GM23338 (cell line): ENCODE data around the gene FBXO41. TPM values are rescaled to one million over a fixed set of nuclear protein-coding genes. Genes with fewer than 3 reads are reported as not detected.

Experiments used
- CTCF ChIP-seq, 2 experiments: fragments of 200-600 bp in 1 of 2; sonication (generic) in 1 of 2; conservative IDR thresholded peaks; 2 replicates each; pipeline versions ENCODE4 v1.5.1 to v1.6.1; 2016 to 2017; ENCODE audit warnings: antibody characterized with exemption in 2 of 2, low read depth in 2 of 2, mild to moderate bottlenecking in 2 of 2, moderate library complexity in 1 of 2
- EZH2phosphoT487 ChIP-seq: fragments of 200-600 bp; sonication (generic); IDR thresholded peaks from one replicate; pipeline ENCODE4 v1.8.1; 2018; ENCODE audit warnings: antibody characterized with exemption; ENCODE audit not compliant: unreplicated experiment
- JUNB ChIP-seq: IDR thresholded peaks from one replicate; pipeline ENCODE4 v1.6.1; 2016; ENCODE audit warnings: antibody characterized with exemption; ENCODE audit not compliant: unreplicated experiment
- NANOG ChIP-seq: IDR thresholded peaks from 2 replicates; pipeline ENCODE4 v1.6.1; 2016; ENCODE audit warnings: antibody characterized with exemption, borderline replicate concordance
- STAT1 ChIP-seq: IDR thresholded peaks from one replicate; pipeline ENCODE4 v1.6.1; 2016; ENCODE audit warnings: antibody characterized with exemption; ENCODE audit not compliant: unreplicated experiment
- ZNF331 ChIP-seq: fragments of 250-450 bp; sonication (Bioruptor Pico); IDR thresholded peaks from 2 replicates; pipeline ENCODE4 v1.5.0; 2020; ENCODE audit warnings: low read depth, mild to moderate bottlenecking, moderate library complexity
- polyA plus RNA-seq: library from polyadenylated mRNA; unstranded; fragments of >200 nt; fragmentation: Nextera tagmentation; extraction: Ambion mirVana; gene quantifications from 2 replicates; pipeline ENCODE4 v1.2.1, GENCODE V29; 2016
- total RNA-seq: library from RNA; depleted of rRNA; stranded (reverse); fragments of >200 nt; shearing (Covaris generic); gene quantifications from 2 replicates; pipeline ENCODE4 v1.2.3, GENCODE V29; 2014
- TF ChIP-seq, protein P1 (sequence below): fragments of 250-450 bp; sonication (Bioruptor Pico); IDR thresholded peaks from 2 replicates; pipeline ENCODE4 v1.5.0; 2020; ENCODE audit warnings: mild to moderate bottlenecking, moderate library complexity

The FBXO41 gene
- total and polyA plus RNA-seq, 2 experiments from 2014 or later = 3.5 to 13.8 TPM

- TF ChIP-seq, protein P1, sequence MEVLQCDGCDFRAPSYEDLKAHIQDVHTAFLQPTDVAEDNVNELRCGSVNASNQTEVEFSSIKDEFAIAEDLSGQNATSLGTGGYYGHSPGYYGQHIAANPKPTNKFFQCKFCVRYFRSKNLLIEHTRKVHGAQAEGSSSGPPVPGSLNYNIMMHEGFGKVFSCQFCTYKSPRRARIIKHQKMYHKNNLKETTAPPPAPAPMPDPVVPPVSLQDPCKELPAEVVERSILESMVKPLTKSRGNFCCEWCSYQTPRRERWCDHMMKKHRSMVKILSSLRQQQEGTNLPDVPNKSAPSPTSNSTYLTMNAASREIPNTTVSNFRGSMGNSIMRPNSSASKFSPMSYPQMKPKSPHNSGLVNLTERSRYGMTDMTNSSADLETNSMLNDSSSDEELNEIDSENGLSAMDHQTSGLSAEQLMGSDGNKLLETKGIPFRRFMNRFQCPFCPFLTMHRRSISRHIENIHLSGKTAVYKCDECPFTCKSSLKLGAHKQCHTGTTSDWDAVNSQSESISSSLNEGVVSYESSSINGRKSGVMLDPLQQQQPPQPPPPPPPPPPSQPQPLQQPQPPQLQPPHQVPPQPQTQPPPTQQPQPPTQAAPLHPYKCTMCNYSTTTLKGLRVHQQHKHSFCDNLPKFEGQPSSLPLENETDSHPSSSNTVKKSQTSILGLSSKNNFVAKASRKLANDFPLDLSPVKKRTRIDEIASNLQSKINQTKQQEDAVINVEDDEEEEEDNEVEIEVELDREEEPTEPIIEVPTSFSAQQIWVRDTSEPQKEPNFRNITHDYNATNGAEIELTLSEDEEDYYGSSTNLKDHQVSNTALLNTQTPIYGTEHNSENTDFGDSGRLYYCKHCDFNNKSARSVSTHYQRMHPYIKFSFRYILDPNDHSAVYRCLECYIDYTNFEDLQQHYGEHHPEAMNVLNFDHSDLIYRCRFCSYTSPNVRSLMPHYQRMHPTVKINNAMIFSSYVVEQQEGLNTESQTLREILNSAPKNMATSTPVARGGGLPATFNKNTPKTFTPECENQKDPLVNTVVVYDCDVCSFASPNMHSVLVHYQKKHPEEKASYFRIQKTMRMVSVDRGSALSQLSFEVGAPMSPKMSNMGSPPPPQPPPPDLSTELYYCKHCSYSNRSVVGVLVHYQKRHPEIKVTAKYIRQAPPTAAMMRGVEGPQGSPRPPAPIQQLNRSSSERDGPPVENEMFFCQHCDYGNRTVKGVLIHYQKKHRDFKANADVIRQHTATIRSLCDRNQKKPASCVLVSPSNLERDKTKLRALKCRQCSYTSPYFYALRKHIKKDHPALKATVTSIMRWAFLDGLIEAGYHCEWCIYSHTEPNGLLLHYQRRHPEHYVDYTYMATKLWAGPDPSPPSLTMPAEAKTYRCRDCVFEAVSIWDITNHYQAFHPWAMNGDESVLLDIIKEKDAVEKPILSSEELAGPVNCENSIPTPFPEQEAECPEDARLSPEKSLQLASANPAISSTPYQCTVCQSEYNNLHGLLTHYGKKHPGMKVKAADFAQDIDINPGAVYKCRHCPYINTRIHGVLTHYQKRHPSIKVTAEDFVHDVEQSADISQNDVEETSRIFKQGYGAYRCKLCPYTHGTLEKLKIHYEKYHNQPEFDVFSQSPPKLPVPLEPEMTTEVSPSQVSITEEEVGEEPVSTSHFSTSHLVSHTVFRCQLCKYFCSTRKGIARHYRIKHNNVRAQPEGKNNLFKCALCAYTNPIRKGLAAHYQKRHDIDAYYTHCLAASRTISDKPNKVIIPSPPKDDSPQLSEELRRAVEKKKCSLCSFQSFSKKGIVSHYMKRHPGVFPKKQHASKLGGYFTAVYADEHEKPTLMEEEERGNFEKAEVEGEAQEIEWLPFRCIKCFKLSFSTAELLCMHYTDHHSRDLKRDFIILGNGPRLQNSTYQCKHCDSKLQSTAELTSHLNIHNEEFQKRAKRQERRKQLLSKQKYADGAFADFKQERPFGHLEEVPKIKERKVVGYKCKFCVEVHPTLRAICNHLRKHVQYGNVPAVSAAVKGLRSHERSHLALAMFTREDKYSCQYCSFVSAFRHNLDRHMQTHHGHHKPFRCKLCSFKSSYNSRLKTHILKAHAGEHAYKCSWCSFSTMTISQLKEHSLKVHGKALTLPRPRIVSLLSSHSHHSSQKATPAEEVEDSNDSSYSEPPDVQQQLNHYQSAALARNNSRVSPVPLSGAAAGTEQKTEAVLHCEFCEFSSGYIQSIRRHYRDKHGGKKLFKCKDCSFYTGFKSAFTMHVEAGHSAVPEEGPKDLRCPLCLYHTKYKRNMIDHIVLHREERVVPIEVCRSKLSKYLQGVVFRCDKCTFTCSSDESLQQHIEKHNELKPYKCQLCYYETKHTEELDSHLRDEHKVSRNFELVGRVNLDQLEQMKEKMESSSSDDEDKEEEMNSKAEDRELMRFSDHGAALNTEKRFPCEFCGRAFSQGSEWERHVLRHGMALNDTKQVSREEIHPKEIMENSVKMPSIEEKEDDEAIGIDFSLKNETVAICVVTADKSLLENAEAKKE (CRISPR knock-in tag) = no peak
- no peak for TF ChIP-seq STAT1
- TF ChIP-seq CTCF (conservative IDR thresholded peaks at IDR 0.05; ENCODE audit: low read depth in 2 of 2) = no peak
- no peak for TF ChIP-seq NANOG
- no peak for TF ChIP-seq EZH2phosphoT487
- TF ChIP-seq ZNF331 (CRISPR knock-in tag) = no peak
- TF ChIP-seq JUNB = no peak
These were observed 50.9 kb downstream of the FBXO41 start, which contains the start of gene PRADC1 (continued) for GRCh38 chr2:73233154-73233931.
